ENCODE measurements around the gene CALHM6. TPM values are rescaled to one million over a fixed set of nuclear protein-coding genes. Genes with fewer than 3 reads are reported as not detected.

CALHM6 gene
- total and polyA plus RNA-seq, 2 of the 8 experiments (the other 6 are each of a cell fraction or from before 2014, with no cell fraction given): 0.93 to 1.8 TPM

DNA sequence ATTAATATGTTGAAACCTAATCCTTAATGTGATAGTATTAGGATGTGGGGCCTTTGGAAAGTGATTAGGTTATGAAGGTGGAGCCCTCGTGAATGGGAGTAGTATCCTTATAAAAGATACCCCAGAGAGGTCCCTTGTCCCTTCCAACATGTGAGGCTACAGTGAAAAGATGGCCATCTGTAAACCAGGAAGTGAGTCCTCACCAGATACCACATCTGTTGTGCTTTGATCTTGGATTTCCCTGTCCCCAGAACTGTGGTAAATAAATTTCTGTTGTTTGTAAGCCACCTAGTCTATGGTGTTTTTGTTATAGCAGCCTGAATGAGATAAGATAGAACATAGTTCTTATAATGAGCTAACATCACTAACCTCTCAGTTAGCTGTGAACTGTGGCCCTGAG is 16.6 kb upstream of the CALHM6 start (continued):
- TF ChIP-seq, protein P1, sequence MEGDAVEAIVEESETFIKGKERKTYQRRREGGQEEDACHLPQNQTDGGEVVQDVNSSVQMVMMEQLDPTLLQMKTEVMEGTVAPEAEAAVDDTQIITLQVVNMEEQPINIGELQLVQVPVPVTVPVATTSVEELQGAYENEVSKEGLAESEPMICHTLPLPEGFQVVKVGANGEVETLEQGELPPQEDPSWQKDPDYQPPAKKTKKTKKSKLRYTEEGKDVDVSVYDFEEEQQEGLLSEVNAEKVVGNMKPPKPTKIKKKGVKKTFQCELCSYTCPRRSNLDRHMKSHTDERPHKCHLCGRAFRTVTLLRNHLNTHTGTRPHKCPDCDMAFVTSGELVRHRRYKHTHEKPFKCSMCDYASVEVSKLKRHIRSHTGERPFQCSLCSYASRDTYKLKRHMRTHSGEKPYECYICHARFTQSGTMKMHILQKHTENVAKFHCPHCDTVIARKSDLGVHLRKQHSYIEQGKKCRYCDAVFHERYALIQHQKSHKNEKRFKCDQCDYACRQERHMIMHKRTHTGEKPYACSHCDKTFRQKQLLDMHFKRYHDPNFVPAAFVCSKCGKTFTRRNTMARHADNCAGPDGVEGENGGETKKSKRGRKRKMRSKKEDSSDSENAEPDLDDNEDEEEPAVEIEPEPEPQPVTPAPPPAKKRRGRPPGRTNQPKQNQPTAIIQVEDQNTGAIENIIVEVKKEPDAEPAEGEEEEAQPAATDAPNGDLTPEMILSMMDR (IDR thresholded peaks at IDR 0.05; ENCODE audit: control extremely low read depth in 1 of 3, insufficient read depth in 1 of 3, low read depth in 1 of 3, low read length in 3 of 3): no peak
- TF ChIP-seq GABPA (IDR thresholded peaks at IDR 0.05; ENCODE audit: borderline replicate concordance, insufficient read depth, low read length) (no peak), POLR2A (IDR thresholded peaks at IDR 0.05; ENCODE audit: control extremely low read depth in 1 of 2, low read depth in 2 of 2, low read length in 2 of 2) (no peak)
- TF ChIP-seq, protein P2, sequence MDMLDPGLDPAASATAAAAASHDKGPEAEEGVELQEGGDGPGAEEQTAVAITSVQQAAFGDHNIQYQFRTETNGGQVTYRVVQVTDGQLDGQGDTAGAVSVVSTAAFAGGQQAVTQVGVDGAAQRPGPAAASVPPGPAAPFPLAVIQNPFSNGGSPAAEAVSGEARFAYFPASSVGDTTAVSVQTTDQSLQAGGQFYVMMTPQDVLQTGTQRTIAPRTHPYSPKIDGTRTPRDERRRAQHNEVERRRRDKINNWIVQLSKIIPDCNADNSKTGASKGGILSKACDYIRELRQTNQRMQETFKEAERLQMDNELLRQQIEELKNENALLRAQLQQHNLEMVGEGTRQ (IDR thresholded peaks at IDR 0.05; ENCODE audit: low read length): no peak

Data from H1 (cell line).